SU-DHL-6 (cell line): Measurements from ENCODE around the gene TAF5L.
"Not testable (repeated sequence)": the region's sequence is repeated elsewhere in the genome, so short reads cannot be mapped to it uniquely, and the experiment has no call there.

Experiments used
- CTCF ChIP-seq: fragments of 200-600 bp; sonication (generic); IDR thresholded peaks from one replicate; pipeline ENCODE4 v1.5.1; 2017; ENCODE audit warnings: antibody characterized with exemption, mild to moderate bottlenecking, low read length, moderate library complexity; ENCODE audit not compliant: insufficient read depth, poor library complexity, severe bottlenecking
- EZH2phosphoT487 ChIP-seq: fragments of 200-600 bp; sonication (generic), shearing (Covaris generic); conservative IDR thresholded peaks from 2 replicates; pipeline ENCODE4 v1.6.1; 2018; ENCODE audit warnings: mild to moderate bottlenecking, antibody characterized with exemption, low read length, moderate library complexity, mixed read lengths

DNA sequence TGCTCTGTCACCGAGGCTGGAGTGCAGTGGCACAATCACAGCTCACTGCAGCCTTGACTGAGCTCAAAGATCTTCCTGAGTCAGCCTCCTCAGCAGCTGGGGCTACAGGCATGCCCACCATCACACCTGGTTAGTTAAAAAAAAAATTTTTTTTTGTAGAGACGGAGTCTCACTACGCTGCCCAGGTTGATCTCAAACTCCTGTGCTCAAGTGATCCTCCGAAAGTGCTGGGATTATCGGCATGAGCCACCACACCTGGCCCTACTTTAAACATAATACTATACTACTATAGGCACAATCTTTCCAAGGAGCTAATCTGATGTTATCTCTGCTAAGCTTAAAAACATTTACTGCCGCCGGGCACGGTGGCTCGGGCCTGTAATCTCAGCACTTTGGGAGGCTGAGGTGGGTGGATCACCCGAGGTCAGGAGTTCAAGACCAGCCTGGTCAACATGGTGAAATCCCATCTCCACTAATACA is 3.2 kb downstream of the TAF5L start:
- not testable (repeated sequence) for TF ChIP-seq CTCF, EZH2phosphoT487
